ENCODE measurements around the gene SERPINA1. TPM values are rescaled to one million over a fixed set of nuclear protein-coding genes. Genes with fewer than 3 reads are reported as not detected.

SERPINA1 gene
- total and polyA plus RNA-seq, 2 of the 13 experiments (the other 11 are each of a cell fraction or from before 2014, with no cell fraction given), result 3,266 to 11,015 TPM

GRCh38 chr14:94388384-94389103, at the start of gene SERPINA1 (continued):
- TF ChIP-seq CENPBD1 (CRISPR knock-in tag; IDR thresholded peaks at IDR 0.05; ENCODE audit: borderline replicate concordance, low read depth) (0 out of 2 replicates have a peak, but pooled peaks have one; percentile 52), IRX3 (CRISPR knock-in tag; IDR thresholded peaks at IDR 0.05; ENCODE audit: borderline replicate concordance, low read depth) (peak; percentile 71; the same call in 1 of the 2 replicates), ZFP36L1 (CRISPR knock-in tag; IDR thresholded peaks at IDR 0.05) (0 out of 2 replicates have a peak, but pooled peaks have one; percentile 17), ZBTB33 (CRISPR knock-in tag; IDR thresholded peaks at IDR 0.05) (no peak; the same call in 1 of the 2 replicates), ZNF614 (CRISPR knock-in tag; IDR thresholded peaks at IDR 0.05; ENCODE audit: borderline replicate concordance) (peak; percentile 39; the same call in 1 of the 2 replicates), TOE1 (CRISPR knock-in tag; IDR thresholded peaks at IDR 0.05) (peak; percentile 75; the same call in 1 of the 2 replicates), ZNF761 (CRISPR knock-in tag; conservative IDR thresholded peaks at IDR 0.05) (no peak; the same call in 1 of the 2 replicates), PLRG1 (conservative IDR thresholded peaks at IDR 0.05) (no peak), SOX6 (IDR thresholded peaks at IDR 0.05) (no peak), SOX6 (CRISPR knock-in tag; IDR thresholded peaks at IDR 0.05) (peak; percentile 96), RBFOX2 (IDR thresholded peaks at IDR 0.05; ENCODE audit: low read depth, low read length) (peak; percentile 81), SAP130 (CRISPR knock-in tag; IDR thresholded peaks at IDR 0.05; ENCODE audit: low read depth) (peak; percentile 95), JUNB (CRISPR knock-in tag; IDR thresholded peaks at IDR 0.05; ENCODE audit: borderline replicate concordance) (peak; percentile 74; the same call in 1 of the 2 replicates), ZNF576 (CRISPR knock-in tag; IDR thresholded peaks at IDR 0.05) (no peak), MAFK (conservative IDR thresholded peaks at IDR 0.05 in 1 of 2, IDR thresholded peaks at IDR 0.05 in 1 of 2; ENCODE audit: low read length in 2 of 2) (no peak), PRDM10 (CRISPR knock-in tag; IDR thresholded peaks at IDR 0.05; ENCODE audit: low read depth) (peak; percentile 61; the same call in 1 of the 2 replicates), CEBPG (CRISPR knock-in tag; IDR thresholded peaks at IDR 0.05) (peak; percentile 65), SNAPC2 (CRISPR knock-in tag; IDR thresholded peaks at IDR 0.05) (0 out of 2 replicates have a peak, but pooled peaks have one; percentile 35), ZBTB34 (CRISPR knock-in tag; IDR thresholded peaks at IDR 0.05) (peak; percentile 91), ZFY (CRISPR knock-in tag; IDR thresholded peaks at IDR 0.05) (peak; percentile 82), GATA4 (IDR thresholded peaks at IDR 0.05; ENCODE audit: borderline replicate concordance, low read depth) (peak; percentile 96), CBFB (CRISPR knock-in tag; IDR thresholded peaks at IDR 0.05) (peak; percentile 75; the same call in 1 of the 2 replicates)
